GM18508 (cell line): ENCODE data around the gene ARSJ.
A peak's percentile ranks its signal among the peaks of the same experiment; 100 is the strongest.
"Not testable (repeated sequence)": the region's sequence is repeated elsewhere in the genome, so short reads cannot be mapped to it uniquely, and the experiment has no call there.

Source experiments
- ATAC-seq: cut with Tn5 transposase; IDR thresholded peaks from one replicate; pipeline ENCODE4 v1.9.1; 2021; ENCODE audit warnings: moderate number of reproducible peaks; ENCODE audit not compliant: insufficient read depth, unreplicated experiment

ARSJ gene

GRCh38 chr4:113959539-113959937, 19.9 kb downstream of the ARSJ start:
- no peak for ATAC-seq

GRCh38 chr4:113958766-113959538, 20.5 kb downstream of the ARSJ start:
- no peak for ATAC-seq

- no peak for ATAC-seq
Observed at GRCh38 chr4:113957956-113958355, 21.5 kb downstream of the ARSJ start.

- ATAC-seq: no peak
Observed at GRCh38 chr4:113955948-113956347, 23.5 kb downstream of the ARSJ start.

GRCh38 chr4:113955411-113955810, 24.0 kb downstream of the ARSJ start:
- ATAC-seq: no peak

GRCh38 chr4:113953888-113954287, 25.6 kb downstream of the ARSJ start:
- ATAC-seq: no peak

GRCh38 chr4:113952452-113953029, 26.9 kb downstream of the ARSJ start:
- ATAC-seq: peak; percentile 88

GRCh38 chr4:113951263-113951662, 28.2 kb downstream of the ARSJ start:
- ATAC-seq: no peak

- no peak for ATAC-seq
Observed at GRCh38 chr4:113950207-113950606, 29.2 kb downstream of the ARSJ start.

GRCh38 chr4:113947484-113947883, 32.0 kb downstream of the ARSJ start:
- ATAC-seq: no peak

GRCh38 chr4:113945906-113946305, 33.5 kb downstream of the ARSJ start:
- no peak for ATAC-seq

GRCh38 chr4:113943863-113944262, 35.6 kb downstream of the ARSJ start:
- no peak for ATAC-seq

- no peak for ATAC-seq
Observed at GRCh38 chr4:113943085-113943484, 36.4 kb downstream of the ARSJ start.

GRCh38 chr4:113941836-113942235, 37.6 kb downstream of the ARSJ start:
- no peak for ATAC-seq

- not testable (repeated sequence) for ATAC-seq
Observed at GRCh38 chr4:113940103-113940502, 39.3 kb downstream of the ARSJ start.

GRCh38 chr4:113935190-113935589, 44.3 kb downstream of the ARSJ start:
- no peak for ATAC-seq

- ATAC-seq: not testable (repeated sequence)
Observed at GRCh38 chr4:113924706-113925105, 54.7 kb downstream of the ARSJ start.

GRCh38 chr4:113921089-113921794, 58.2 kb downstream of the ARSJ start:
- no peak for ATAC-seq

GRCh38 chr4:113919611-113920010, 59.8 kb downstream of the ARSJ start:
- no peak for ATAC-seq

- ATAC-seq: no peak
Observed at GRCh38 chr4:113919145-113919544, 60.3 kb downstream of the ARSJ start.

- ATAC-seq: no peak
Observed at GRCh38 chr4:113908829-113909228, 70.6 kb downstream of the ARSJ start.
